ENCODE data around the gene CTBP1.

Gene CTBP1

GRCh38 chr4:1214101-1215095 is 34.5 kb downstream of the CTBP1 start:
- Histone ChIP-seq H3K36me3 (ENCODE audit: control insufficient read depth, insufficient read depth, low read length) (peaks cover 43% of the 10 kb centered on the region), H3K27me3 (replicated peaks; ENCODE audit: control insufficient read depth, insufficient read depth, low read length) (no peaks in the 10 kb centered on the region), H3K4me3 (replicated peaks; ENCODE audit: low read depth, low read length) (no peak overlapping the region)
- DNase-seq (ENCODE audit: extremely low read depth, insufficient read length): no peak
- no peak for TF ChIP-seq CTCF (IDR thresholded peaks at IDR 0.05; ENCODE audit: insufficient read depth, low read length, poor library complexity, severe bottlenecking)

GRCh38 chr4:1213336-1213995 is 35.5 kb downstream of the CTBP1 start:
- H3K4me3 ChIP-seq (replicated peaks; ENCODE audit: low read depth, low read length): no peak overlapping the region
- no peak for TF ChIP-seq CTCF (IDR thresholded peaks at IDR 0.05; ENCODE audit: insufficient read depth, low read length, poor library complexity, severe bottlenecking)
- DNase-seq (ENCODE audit: extremely low read depth, insufficient read length): no peak
- no peaks in the 10 kb centered on the region for H3K27me3 ChIP-seq (replicated peaks; ENCODE audit: control insufficient read depth, insufficient read depth, low read length)
- peaks cover 43% of the 10 kb centered on the region for H3K36me3 ChIP-seq (ENCODE audit: control insufficient read depth, insufficient read depth, low read length)

GRCh38 chr4:1212546-1213335 is 36.2 kb downstream of the CTBP1 start:
- Histone ChIP-seq H3K4me3 (replicated peaks; ENCODE audit: low read depth, low read length) (no peak overlapping the region), H3K36me3 (ENCODE audit: control insufficient read depth, insufficient read depth, low read length) (peaks cover 43% of the 10 kb centered on the region), H3K27me3 (replicated peaks; ENCODE audit: control insufficient read depth, insufficient read depth, low read length) (no peaks in the 10 kb centered on the region)
- DNase-seq (ENCODE audit: extremely low read depth, insufficient read length): no peak
- TF ChIP-seq CTCF (IDR thresholded peaks at IDR 0.05; ENCODE audit: insufficient read depth, low read length, poor library complexity, severe bottlenecking): no peak

DNA sequence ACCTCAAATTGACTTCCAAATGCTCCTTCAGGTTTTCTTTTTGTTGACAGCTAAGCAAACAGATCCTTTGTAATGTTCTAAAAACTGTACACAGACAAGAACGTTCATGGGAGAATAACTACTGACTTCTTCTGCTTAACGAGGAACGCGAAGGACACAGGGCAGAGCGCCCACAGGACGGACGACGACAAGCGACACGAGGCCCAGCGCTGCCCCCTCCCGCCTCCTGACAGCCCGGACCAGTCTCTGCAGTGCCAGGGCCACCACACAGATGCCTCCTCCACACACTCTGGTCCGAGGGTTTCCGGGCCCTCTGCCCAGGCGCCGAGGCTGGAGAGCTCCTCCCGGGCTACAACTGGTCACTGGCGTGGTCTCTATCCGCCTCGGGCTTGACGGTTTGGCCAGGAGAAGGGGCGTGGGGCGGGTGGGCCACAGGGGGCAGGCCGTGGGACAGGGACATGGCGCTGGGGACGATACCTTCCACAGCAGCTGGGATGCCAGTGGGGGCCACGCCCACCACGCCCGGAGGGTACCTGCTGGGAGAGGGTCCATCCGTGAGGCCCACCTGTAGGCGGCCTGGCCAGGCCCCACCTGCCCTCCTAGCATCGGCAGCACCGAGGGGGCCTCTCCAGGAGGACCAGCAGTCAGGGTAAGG is 36.9 kb downstream of the CTBP1 start:
- no peak overlapping the region for H3K4me3 ChIP-seq (replicated peaks; ENCODE audit: low read depth, low read length)
- peaks cover 40% of the 10 kb centered on the region for H3K36me3 ChIP-seq (ENCODE audit: control insufficient read depth, insufficient read depth, low read length)
- no peaks in the 10 kb centered on the region for H3K27me3 ChIP-seq (replicated peaks; ENCODE audit: control insufficient read depth, insufficient read depth, low read length)
- no peak for TF ChIP-seq CTCF (IDR thresholded peaks at IDR 0.05; ENCODE audit: insufficient read depth, low read length, poor library complexity, severe bottlenecking)
- no peak for DNase-seq (ENCODE audit: extremely low read depth, insufficient read length)

DNA sequence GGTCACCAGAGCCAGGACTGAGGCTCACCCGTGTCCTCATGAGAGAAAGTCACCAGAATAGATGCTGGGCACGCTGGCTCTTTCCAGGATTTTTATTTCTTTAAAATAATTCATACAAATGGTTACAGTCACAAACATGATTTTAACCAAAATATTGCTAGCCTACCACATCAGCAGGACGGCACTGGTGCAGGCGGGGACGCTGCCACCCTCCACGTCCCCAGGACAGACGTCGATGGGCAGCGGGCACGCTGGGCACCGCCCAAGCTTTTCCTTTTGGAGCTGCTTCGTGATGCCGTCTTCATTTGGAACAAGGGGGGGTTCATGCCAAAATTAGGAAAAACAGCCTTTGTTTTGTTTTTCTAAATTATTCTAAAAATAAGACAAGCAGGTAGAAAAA is 37.6 kb downstream of the CTBP1 start:
- TF ChIP-seq CTCF (IDR thresholded peaks at IDR 0.05; ENCODE audit: insufficient read depth, low read length, poor library complexity, severe bottlenecking): no peak
- H3K27me3 ChIP-seq (replicated peaks; ENCODE audit: control insufficient read depth, insufficient read depth, low read length): no peaks in the 10 kb centered on the region
- no peak overlapping the region for H3K4me3 ChIP-seq (replicated peaks; ENCODE audit: low read depth, low read length)
- DNase-seq (ENCODE audit: extremely low read depth, insufficient read length): no peak
- peaks cover 40% of the 10 kb centered on the region for H3K36me3 ChIP-seq (ENCODE audit: control insufficient read depth, insufficient read depth, low read length)
